Umbilical cord (tissue), 2 donors: ENCODE measurements around the gene DMAC2. TPM values are rescaled to one million over a fixed set of nuclear protein-coding genes. Genes with fewer than 3 reads are reported as not detected.
"Not testable (repeated sequence)": the region's sequence is repeated elsewhere in the genome, so short reads cannot be mapped to it uniquely, and the experiment has no call there.

ENCODE experiments used
- DNase-seq: peaks from one replicate; pipeline ENCODE4 v3.0.0-alpha.2; 2015; ENCODE audit warnings: low spot score
- total RNA-seq: library from RNA; depleted of rRNA; stranded (reverse); fragments of >200 nt; gene quantifications from one replicate; pipeline ENCODE4 v1.2.3, GENCODE V29; 2014; ENCODE audit warnings: low replicate concordance; ENCODE audit not compliant: insufficient read depth

DMAC2 gene
- total RNA-seq, 1 donor from 2014 or later, result 20.9 TPM

- DNase-seq, result no peak
Measured at GRCh38 chr19:41422456-41422855, 17.3 kb downstream of the DMAC2 start.

- no peak for DNase-seq
Measured at GRCh38 chr19:41421973-41422372, 17.7 kb downstream of the DMAC2 start.

GRCh38 chr19:41421314-41421713, 18.4 kb downstream of the DMAC2 start:
- DNase-seq, result no peak

GRCh38 chr19:41420101-41420880, 19.4 kb downstream of the DMAC2 start:
- no peak for DNase-seq

- DNase-seq, result no peak
Measured at GRCh38 chr19:41416194-41416674, 23.5 kb downstream of the DMAC2 start.

GRCh38 chr19:41415154-41415571, 24.5 kb downstream of the DMAC2 start:
- no peak for DNase-seq

GRCh38 chr19:41414461-41414860, 25.3 kb downstream of the DMAC2 start:
- no peak for DNase-seq

GRCh38 chr19:41413947-41414346, 25.8 kb downstream of the DMAC2 start:
- DNase-seq, result no peak

- no peak for DNase-seq
Measured at GRCh38 chr19:41412953-41413352, 26.8 kb downstream of the DMAC2 start.

- no peak for DNase-seq
Measured at GRCh38 chr19:41411968-41412265, 27.8 kb downstream of the DMAC2 start.

- DNase-seq, result no peak
Measured at GRCh38 chr19:41411100-41411967, 28.4 kb downstream of the DMAC2 start.

- no peak for DNase-seq
Measured at GRCh38 chr19:41410336-41411054, 29.2 kb downstream of the DMAC2 start.

GRCh38 chr19:41409288-41409687, 30.4 kb downstream of the DMAC2 start:
- DNase-seq, result no peak

- DNase-seq, result not testable (repeated sequence)
Measured at GRCh38 chr19:41408846-41409245, 30.9 kb downstream of the DMAC2 start.

- DNase-seq, result no peak
Measured at GRCh38 chr19:41408256-41408655, 31.5 kb downstream of the DMAC2 start.

GRCh38 chr19:41407271-41407670, 32.4 kb downstream of the DMAC2 start:
- no peak for DNase-seq

- DNase-seq, result no peak
Measured at GRCh38 chr19:41405776-41406175, 33.9 kb downstream of the DMAC2 start.

GRCh38 chr19:41403181-41403970, 36.3 kb downstream of the DMAC2 start:
- no peak for DNase-seq

GRCh38 chr19:41402010-41402409, 37.7 kb downstream of the DMAC2 start:
- no peak for DNase-seq

GRCh38 chr19:41401483-41401882, 38.2 kb downstream of the DMAC2 start:
- DNase-seq, result no peak

- no peak for DNase-seq
Measured at GRCh38 chr19:41399525-41399924, 40.2 kb downstream of the DMAC2 start.
